Measurements from ENCODE around the gene TSBP1. TPM values are rescaled to one million over a fixed set of nuclear protein-coding genes. Genes with fewer than 3 reads are reported as not detected.
A peak's percentile ranks its signal among the peaks of the same experiment; 100 is the strongest.

Gene TSBP1
- total and polyA plus RNA-seq, 2 of the 13 experiments (the other 11 are each of a cell fraction or from before 2014, with no cell fraction given), result not detected

DNA sequence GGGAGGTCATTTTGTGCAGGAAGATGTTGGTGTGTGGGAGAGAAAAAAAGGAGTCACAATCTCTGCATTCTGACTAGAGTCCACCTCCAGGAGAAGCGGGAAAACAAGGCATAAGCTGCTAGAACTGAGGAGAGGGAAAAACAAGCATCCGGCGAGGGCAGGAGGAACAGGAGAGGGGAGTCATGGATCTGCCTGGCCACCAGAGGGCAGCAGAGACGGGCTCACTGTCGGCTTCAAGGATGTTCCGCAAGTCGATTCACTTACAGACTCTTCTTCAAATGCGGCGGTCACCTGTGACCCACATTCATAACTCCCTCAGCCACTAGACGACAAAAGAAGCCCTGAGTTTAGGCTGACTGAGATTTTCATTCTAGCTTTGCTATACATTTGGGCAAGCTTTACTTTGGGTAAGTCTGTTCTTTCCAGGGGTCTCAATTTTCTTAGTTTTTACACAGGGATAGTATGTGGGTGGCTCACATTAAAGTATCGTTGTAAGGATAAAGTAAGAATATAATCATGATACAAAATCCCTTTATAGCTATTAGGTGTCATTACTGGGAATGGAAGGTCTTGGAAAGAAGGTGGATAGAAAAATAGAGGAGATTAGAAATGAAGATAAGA, 41.8 kb upstream of the TSBP1 start (continued):
- TF ChIP-seq, protein P1, sequence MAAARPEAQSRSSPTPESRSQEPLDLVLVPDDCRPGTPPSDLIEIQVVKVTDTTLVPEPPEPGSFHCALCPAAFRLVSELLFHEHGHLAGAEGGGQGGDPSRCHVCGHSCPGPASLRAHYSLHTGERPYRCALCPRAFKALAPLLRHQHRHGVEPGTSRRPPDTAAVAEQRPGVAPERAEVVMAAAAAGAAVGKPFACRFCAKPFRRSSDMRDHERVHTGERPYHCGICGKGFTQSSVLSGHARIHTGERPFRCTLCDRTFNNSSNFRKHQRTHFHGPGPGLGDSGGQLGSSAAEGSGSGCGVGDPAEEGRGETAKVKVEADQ (CRISPR knock-in tag; IDR thresholded peaks at IDR 0.05; ENCODE audit: borderline replicate concordance), result no peak
- TF ChIP-seq ZFP1 (CRISPR knock-in tag; IDR thresholded peaks at IDR 0.05) (no peak), ZNF101 (CRISPR knock-in tag; IDR thresholded peaks at IDR 0.05; ENCODE audit: borderline replicate concordance, low read depth) (no peak), FOXA1 (IDR thresholded peaks at IDR 0.05) (no peak), FOXA1 (CRISPR knock-in tag; IDR thresholded peaks at IDR 0.05) (no peak), ERF (CRISPR knock-in tag; IDR thresholded peaks at IDR 0.05) (no peak), ZNF20 (CRISPR knock-in tag; IDR thresholded peaks at IDR 0.05) (no peak), HNRNPL (IDR thresholded peaks at IDR 0.05; ENCODE audit: low read depth, low read length) (no peak), GZF1 (CRISPR knock-in tag; IDR thresholded peaks at IDR 0.05) (no peak), ZNF367 (CRISPR knock-in tag; IDR thresholded peaks at IDR 0.05; ENCODE audit: borderline replicate concordance) (no peak), ZNF562 (CRISPR knock-in tag; IDR thresholded peaks at IDR 0.05; ENCODE audit: borderline replicate concordance) (no peak), ZNF616 (CRISPR knock-in tag; IDR thresholded peaks at IDR 0.05; ENCODE audit: low read depth) (no peak), ZNF17 (CRISPR knock-in tag; IDR thresholded peaks at IDR 0.05) (no peak), KDM2A (CRISPR knock-in tag; IDR thresholded peaks at IDR 0.05; ENCODE audit: borderline replicate concordance, low read depth) (peak; percentile 77; the same call in 1 of the 2 replicates), RNF2 (conservative IDR thresholded peaks at IDR 0.05; ENCODE audit: low read depth) (no peak), REL (CRISPR knock-in tag; conservative IDR thresholded peaks at IDR 0.05) (no peak)
- TF ChIP-seq, protein P2, sequence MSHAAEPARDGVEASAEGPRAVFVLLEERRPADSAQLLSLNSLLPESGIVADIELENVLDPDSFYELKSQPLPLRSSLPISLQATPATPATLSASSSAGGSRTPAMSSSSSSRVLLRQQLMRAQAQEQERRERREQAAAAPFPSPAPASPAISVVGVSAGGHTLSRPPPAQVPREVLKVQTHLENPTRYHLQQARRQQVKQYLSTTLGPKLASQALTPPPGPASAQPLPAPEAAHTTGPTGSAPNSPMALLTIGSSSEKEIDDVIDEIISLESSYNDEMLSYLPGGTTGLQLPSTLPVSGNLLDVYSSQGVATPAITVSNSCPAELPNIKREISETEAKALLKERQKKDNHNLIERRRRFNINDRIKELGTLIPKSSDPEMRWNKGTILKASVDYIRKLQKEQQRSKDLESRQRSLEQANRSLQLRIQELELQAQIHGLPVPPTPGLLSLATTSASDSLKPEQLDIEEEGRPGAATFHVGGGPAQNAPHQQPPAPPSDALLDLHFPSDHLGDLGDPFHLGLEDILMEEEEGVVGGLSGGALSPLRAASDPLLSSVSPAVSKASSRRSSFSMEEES (CRISPR knock-in tag; IDR thresholded peaks at IDR 0.05), result no peak
- TF ChIP-seq, protein P3, sequence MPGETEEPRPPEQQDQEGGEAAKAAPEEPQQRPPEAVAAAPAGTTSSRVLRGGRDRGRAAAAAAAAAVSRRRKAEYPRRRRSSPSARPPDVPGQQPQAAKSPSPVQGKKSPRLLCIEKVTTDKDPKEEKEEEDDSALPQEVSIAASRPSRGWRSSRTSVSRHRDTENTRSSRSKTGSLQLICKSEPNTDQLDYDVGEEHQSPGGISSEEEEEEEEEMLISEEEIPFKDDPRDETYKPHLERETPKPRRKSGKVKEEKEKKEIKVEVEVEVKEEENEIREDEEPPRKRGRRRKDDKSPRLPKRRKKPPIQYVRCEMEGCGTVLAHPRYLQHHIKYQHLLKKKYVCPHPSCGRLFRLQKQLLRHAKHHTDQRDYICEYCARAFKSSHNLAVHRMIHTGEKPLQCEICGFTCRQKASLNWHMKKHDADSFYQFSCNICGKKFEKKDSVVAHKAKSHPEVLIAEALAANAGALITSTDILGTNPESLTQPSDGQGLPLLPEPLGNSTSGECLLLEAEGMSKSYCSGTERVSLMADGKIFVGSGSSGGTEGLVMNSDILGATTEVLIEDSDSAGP (CRISPR knock-in tag; IDR thresholded peaks at IDR 0.05; ENCODE audit: borderline replicate concordance), result no peak
- TF ChIP-seq, protein P4, sequence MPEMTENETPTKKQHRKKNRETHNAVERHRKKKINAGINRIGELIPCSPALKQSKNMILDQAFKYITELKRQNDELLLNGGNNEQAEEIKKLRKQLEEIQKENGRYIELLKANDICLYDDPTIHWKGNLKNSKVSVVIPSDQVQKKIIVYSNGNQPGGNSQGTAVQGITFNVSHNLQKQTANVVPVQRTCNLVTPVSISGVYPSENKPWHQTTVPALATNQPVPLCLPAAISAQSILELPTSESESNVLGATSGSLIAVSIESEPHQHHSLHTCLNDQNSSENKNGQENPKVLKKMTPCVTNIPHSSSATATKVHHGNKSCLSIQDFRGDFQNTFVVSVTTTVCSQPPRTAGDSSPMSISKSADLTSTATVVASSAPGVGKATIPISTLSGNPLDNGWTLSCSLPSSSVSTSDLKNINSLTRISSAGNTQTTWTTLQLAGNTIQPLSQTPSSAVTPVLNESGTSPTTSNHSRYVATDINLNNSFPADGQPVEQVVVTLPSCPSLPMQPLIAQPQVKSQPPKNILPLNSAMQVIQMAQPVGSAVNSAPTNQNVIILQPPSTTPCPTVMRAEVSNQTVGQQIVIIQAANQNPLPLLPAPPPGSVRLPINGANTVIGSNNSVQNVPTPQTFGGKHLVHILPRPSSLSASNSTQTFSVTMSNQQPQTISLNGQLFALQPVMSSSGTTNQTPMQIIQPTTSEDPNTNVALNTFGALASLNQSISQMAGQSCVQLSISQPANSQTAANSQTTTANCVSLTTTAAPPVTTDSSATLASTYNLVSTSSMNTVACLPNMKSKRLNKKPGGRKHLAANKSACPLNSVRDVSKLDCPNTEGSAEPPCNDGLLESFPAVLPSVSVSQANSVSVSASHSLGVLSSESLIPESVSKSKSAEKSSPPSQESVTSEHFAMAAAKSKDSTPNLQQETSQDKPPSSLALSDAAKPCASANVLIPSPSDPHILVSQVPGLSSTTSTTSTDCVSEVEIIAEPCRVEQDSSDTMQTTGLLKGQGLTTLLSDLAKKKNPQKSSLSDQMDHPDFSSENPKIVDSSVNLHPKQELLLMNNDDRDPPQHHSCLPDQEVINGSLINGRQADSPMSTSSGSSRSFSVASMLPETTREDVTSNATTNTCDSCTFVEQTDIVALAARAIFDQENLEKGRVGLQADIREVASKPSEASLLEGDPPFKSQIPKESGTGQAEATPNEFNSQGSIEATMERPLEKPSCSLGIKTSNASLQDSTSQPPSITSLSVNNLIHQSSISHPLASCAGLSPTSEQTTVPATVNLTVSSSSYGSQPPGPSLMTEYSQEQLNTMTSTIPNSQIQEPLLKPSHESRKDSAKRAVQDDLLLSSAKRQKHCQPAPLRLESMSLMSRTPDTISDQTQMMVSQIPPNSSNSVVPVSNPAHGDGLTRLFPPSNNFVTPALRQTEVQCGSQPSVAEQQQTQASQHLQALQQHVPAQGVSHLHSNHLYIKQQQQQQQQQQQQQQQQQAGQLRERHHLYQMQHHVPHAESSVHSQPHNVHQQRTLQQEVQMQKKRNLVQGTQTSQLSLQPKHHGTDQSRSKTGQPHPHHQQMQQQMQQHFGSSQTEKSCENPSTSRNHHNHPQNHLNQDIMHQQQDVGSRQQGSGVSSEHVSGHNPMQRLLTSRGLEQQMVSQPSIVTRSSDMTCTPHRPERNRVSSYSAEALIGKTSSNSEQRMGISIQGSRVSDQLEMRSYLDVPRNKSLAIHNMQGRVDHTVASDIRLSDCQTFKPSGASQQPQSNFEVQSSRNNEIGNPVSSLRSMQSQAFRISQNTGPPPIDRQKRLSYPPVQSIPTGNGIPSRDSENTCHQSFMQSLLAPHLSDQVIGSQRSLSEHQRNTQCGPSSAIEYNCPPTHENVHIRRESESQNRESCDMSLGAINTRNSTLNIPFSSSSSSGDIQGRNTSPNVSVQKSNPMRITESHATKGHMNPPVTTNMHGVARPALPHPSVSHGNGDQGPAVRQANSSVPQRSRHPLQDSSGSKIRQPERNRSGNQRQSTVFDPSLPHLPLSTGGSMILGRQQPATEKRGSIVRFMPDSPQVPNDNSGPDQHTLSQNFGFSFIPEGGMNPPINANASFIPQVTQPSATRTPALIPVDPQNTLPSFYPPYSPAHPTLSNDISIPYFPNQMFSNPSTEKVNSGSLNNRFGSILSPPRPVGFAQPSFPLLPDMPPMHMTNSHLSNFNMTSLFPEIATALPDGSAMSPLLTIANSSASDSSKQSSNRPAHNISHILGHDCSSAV (CRISPR knock-in tag; IDR thresholded peaks at IDR 0.05; ENCODE audit: borderline replicate concordance), result no peak

Data from HepG2 (cell line).